ENCODE measurements around the gene FMNL2.

FMNL2 gene

GRCh38 chr2:152405206-152406118, 70.5 kb downstream of the FMNL2 start:
- DNase-seq = no peak

DNA sequence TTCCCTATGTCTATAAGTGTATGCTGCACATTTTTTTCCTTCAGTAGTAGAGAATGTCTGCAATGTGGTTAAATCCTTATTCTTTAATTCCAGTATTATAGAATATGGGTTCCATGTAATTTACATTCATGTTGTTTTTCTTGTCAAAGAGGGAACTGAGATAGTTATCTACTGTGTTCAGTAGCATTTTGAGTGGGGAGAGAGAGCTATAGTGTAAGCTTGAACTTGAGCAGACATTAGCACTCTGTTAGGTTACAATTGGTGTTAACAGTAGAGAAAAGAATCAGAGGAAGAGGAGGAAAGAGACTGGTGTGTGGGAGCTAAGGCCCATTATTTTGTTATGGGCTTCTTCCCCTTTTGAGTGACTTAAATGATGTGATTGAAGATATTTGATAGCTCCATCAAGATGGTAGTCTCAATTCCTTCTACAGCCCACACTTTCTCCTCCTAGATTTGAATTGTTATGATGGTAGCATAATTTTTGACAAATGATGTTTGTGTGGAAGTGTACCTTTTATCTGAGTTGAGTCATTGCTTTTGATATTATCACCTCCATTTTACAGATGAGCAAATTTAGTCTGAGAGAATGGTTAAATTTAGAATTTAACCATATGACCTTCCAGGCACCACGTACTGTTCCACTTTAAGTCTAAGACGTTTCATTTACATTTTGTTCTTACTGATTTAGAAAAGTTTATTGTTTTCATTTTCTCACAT, 71.3 kb downstream of the FMNL2 start:
- DNase-seq = no peak

- no peak for DNase-seq
Measured at GRCh38 chr2:152406836-152407161, 71.8 kb downstream of the FMNL2 start.

GRCh38 chr2:152407204-152407721, 72.3 kb downstream of the FMNL2 start:
- DNase-seq = no peak

DNA sequence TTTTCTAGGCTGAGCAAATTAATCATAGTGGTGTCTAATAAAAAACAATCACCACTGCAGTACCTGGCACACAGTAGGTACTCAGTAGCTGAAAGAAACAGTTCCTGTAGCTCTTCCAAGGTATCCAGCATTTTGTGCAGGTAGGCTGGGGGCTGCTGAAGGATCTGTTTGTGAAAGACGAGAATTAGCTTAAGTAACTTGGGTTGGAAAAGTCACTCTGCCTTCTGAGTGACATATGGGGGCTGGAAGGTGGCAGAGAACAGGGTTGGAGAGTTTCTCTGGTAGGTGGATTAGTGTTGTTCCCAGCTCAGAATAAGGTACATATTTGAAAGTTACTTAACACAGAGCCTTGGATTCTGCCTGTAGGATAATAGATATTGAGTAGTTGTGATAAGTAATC, 72.8 kb downstream of the FMNL2 start:
- DNase-seq = no peak

GRCh38 chr2:152408254-152408653, 73.3 kb downstream of the FMNL2 start:
- no peak for DNase-seq

- no peak for DNase-seq
Measured at GRCh38 chr2:152409386-152410164, 74.6 kb downstream of the FMNL2 start.

DNA sequence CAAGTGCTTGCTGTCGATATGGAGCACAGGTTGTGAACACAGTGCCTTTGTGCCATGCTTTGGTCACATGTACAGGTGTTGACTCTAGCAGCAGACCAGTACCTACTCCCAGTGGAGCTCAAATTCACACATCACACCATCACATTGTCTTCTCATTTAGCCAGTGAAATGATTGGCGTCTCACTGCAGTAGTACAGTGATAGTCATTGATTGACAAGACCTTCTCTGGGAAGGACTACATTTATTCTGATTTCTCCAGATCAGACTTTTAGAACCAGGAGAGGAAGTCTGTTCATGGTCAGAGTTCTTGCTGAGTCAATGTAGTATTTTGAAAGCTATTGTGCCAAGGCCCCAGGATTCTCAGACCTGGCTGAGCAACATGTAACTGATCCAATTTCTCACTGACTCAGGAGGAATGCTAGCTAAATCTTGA, 75.2 kb downstream of the FMNL2 start:
- DNase-seq = no peak

- no peak for DNase-seq
Measured at GRCh38 chr2:152411154-152411553, 76.2 kb downstream of the FMNL2 start.

DNA sequence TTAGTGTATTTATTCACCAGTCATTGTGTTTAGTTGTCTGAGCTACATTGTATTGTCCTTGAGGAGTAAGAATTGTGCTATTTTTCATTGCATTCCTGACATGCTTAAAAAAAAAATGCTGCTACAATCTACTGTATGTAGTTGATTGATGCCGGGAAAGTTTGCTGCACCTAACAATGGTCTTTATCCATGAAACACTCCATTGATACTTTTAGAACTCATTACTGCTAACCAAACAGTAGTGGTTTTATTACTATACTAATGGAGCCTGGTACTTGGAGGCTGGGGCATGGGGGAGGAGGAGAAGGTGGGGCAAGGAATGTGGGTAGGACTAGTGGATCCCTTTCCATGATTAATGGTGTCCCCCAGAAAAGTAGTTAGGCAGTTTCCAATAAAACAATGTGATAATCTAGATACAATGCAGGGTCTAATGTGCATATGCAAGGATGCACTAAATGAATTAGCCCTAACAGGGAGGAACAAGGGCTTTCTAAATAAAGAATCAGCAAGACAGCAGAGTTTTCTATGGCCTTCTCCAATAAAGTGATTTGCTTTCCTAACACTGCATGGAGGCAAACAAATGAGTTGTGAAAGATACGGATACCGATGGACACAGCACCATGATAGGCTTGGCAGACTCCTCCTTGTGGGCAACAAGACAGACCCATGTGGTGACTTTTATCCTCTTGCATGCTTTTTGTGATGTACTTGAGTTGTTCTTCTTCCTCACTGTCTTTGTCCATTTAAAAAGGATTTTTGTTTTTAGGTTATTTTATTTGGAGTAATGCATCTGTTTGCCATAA, 78.5 kb downstream of the FMNL2 start:
- no peak for DNase-seq

GRCh38 chr2:152415231-152415642, 80.3 kb downstream of the FMNL2 start:
- DNase-seq = no peak

- DNase-seq = no peak
Measured at GRCh38 chr2:152415796-152416195, 80.8 kb downstream of the FMNL2 start.

DNA sequence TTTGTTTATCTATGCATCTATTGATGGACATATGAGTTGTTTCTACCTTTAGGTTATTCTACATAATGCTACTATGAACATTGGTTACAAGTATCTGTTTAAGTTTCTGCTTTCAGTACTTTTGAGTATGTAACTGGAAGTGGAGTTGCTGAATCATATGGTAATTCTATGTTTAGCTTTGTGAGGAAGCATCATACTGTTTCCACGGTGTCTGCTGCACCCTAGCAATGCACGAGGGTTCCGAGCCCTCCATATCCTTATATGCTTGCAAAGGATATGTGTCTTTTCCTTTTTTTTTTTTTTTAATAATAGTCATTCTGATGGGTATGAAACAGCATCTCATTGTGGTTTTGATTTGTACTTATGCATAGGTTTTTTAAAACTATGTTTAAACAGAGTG, 83.7 kb downstream of the FMNL2 start:
- no peak for DNase-seq

- no peak for DNase-seq
Measured at GRCh38 chr2:152419944-152420343, 85.0 kb downstream of the FMNL2 start.

- DNase-seq = no peak
Measured at GRCh38 chr2:152420363-152420762, 85.4 kb downstream of the FMNL2 start.

- DNase-seq = no peak
Measured at GRCh38 chr2:152420936-152421335, 86.0 kb downstream of the FMNL2 start.

DNA sequence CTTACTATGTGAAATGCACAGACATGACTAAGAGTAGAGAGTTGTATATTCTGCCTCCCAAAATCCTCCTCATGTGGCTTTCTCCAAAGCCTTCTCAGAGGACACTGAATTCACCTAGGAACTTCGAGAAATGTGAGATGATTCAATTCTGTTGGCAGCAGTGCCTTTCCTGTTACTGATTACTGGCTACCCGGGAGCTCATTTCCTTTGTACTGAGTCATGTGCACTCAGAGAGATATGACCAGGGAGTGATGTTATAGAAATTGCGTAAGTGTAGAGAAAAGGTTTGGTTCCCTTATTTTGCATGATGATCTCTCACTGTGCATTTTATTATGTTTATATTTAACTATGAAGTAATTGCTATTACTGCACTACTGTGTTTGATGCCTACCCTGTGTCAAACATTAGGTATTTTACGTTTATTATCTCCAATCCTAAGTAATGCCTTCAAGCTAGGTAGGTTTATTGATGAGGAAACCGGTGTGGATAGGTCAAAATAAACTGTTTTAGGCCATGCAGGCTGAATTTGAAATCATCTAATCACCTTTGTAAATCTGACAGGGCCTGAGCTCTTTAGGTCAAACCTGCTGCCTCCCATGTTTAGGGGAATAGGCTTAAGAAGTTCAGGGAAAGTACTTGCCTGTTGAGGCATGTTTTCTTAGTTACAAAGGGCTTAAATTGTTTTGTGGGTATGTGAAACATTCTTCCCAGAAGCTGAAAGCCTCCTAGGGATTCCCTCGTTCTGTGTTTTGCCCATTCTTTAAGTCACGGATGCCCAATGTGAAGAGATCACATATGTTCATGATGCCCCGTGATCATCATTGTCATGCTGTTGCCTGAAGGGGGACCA, 86.8 kb downstream of the FMNL2 start:
- no peak for DNase-seq

- no peak for DNase-seq
Measured at GRCh38 chr2:152423684-152424083, 88.7 kb downstream of the FMNL2 start.

- DNase-seq = no peak
Measured at GRCh38 chr2:152425765-152426727, 91.1 kb downstream of the FMNL2 start.

GRCh38 chr2:152426801-152427200, 91.8 kb downstream of the FMNL2 start:
- DNase-seq = no peak

All from stimulated activated CD4-positive, alpha-beta T cell treated with anti-CD3 and anti-CD28 coated beads, Interleukin-2, amount 100 ng/mL, for 48 hours (primary cell).